Uterus (tissue), 2 donors: ENCODE results near the gene EYS.
"Not testable (repeated sequence)": the region's sequence is repeated elsewhere in the genome, so short reads cannot be mapped to it uniquely, and the experiment has no call there.

Experiments
- POLR2A ChIP-seq, 2 donors: fragments of 450-650 bp; IDR thresholded peaks; one replicate each; pipeline ENCODE4 v1.6.1; 2016; ENCODE audit warnings: antibody characterized with exemption in 2 of 2, mild to moderate bottlenecking in 1 of 2, moderate library complexity in 1 of 2
- TF ChIP-seq, protein P1 (sequence below), 4 experiments: fragments of 200-600 bp in 2 of 4; fragments of 450-650 bp in 2 of 4; sonication (generic) in 2 of 4; IDR thresholded peaks; one replicate each; pipeline ENCODE4 v1.5.1; 2016 to 2019; ENCODE audit warnings: antibody characterized with exemption in 4 of 4, mild to moderate bottlenecking in 2 of 4, moderate library complexity in 1 of 4

DNA sequence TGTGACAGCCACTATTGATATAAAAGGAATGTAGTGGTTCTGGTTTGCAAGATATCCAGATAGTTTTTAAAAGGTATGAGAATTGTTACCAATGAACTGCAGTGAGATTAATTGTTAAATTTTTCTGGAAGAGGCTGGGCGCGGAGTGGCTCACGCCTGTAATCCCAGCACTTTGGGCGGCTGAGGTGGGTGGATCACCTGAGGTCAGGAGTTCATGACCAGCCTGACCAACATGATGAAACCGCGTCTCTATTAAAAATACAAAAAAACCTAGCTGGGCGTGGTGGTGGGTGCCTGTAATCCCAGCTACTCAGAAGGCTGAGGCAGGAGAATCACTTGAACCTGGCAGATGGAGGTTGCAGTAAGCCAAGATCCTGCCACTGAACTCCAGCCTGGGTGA is 1906.6 kb downstream of the EYS start:
- TF ChIP-seq, protein P1, sequence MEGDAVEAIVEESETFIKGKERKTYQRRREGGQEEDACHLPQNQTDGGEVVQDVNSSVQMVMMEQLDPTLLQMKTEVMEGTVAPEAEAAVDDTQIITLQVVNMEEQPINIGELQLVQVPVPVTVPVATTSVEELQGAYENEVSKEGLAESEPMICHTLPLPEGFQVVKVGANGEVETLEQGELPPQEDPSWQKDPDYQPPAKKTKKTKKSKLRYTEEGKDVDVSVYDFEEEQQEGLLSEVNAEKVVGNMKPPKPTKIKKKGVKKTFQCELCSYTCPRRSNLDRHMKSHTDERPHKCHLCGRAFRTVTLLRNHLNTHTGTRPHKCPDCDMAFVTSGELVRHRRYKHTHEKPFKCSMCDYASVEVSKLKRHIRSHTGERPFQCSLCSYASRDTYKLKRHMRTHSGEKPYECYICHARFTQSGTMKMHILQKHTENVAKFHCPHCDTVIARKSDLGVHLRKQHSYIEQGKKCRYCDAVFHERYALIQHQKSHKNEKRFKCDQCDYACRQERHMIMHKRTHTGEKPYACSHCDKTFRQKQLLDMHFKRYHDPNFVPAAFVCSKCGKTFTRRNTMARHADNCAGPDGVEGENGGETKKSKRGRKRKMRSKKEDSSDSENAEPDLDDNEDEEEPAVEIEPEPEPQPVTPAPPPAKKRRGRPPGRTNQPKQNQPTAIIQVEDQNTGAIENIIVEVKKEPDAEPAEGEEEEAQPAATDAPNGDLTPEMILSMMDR (IDR thresholded peaks at IDR 0.05): not testable (repeated sequence)
- not testable (repeated sequence) for TF ChIP-seq POLR2A (IDR thresholded peaks at IDR 0.05)
